CD14-positive monocyte (primary cell): ENCODE measurements around the gene CDH11. TPM values are rescaled to one million over a fixed set of nuclear protein-coding genes. Genes with fewer than 3 reads are reported as not detected.

Experiments used
- DNase-seq, 3 donors: peaks; one replicate each; pipeline ENCODE4 v3.0.0-alpha.2; 2011 to 2022
- H2AFZ ChIP-seq: 2 replicates; pipeline ENCODE4 v1.6.0; 2012; ENCODE audit warnings: mild to moderate bottlenecking, low read depth, low read length, inconsistent platforms; ENCODE audit not compliant: insufficient read depth, poor library complexity, severe bottlenecking
- H3K27ac ChIP-seq, 2 donors: 1 replicate in 1 of 2; 2 replicates in 1 of 2; pipeline ENCODE4 v1.5.1; 2012 to 2013; ENCODE audit warnings: low read length in 2 of 2, control low read depth in 1 of 2, inconsistent platforms in 1 of 2, low read depth in 1 of 2, mild to moderate bottlenecking in 1 of 2
- H3K27me3 ChIP-seq, 2 donors: one replicate each; pipeline versions ENCODE4 v1.6.0 to v1.6.1; 2011 to 2013; ENCODE audit warnings: low read length in 2 of 2; ENCODE audit not compliant: control insufficient read depth in 2 of 2, insufficient read depth in 2 of 2
- H3K36me3 ChIP-seq, 2 donors: replicated peaks in 1 of 2; 1 replicate in 1 of 2; 2 replicates in 1 of 2; pipeline versions ENCODE4 v1.5.1 to v1.6.1; 2012 to 2013; ENCODE audit warnings: low read length in 2 of 2, control low read depth in 1 of 2, inconsistent platforms in 1 of 2, mild to moderate bottlenecking in 1 of 2; ENCODE audit not compliant: insufficient read depth in 2 of 2, control insufficient read depth in 1 of 2
- H3K4me1 ChIP-seq, 2 donors: 1 replicate in 1 of 2; 2 replicates in 1 of 2; pipeline versions ENCODE4 v1.5.1 to v1.6.1; 2012 to 2013; ENCODE audit warnings: low read length in 2 of 2, control low read depth in 1 of 2, inconsistent platforms in 1 of 2, mild to moderate bottlenecking in 1 of 2, moderate library complexity in 1 of 2; ENCODE audit not compliant: insufficient read depth in 2 of 2, control insufficient read depth in 1 of 2
- H3K4me2 ChIP-seq: replicated peaks from 2 replicates; pipeline ENCODE3; 2012; ENCODE audit warnings: low read length, moderate library complexity, mild to moderate bottlenecking; ENCODE audit not compliant: poor library complexity, severe bottlenecking; ENCODE audit errors: extremely low read depth
- H3K4me3 ChIP-seq, 3 experiments: fragments of 200-600 bp in 1 of 3; sonication (generic) in 1 of 3; replicated peaks in 1 of 3; 1 replicate in 2 of 3; 2 replicates in 1 of 3; pipeline ENCODE4 v1.5.1; 2011 to 2013; ENCODE audit warnings: low read length in 3 of 3, mild to moderate bottlenecking in 3 of 3, control low read depth in 2 of 3, low read depth in 2 of 3, inconsistent platforms in 1 of 3, moderate library complexity in 1 of 3
- H3K79me2 ChIP-seq: 2 replicates; pipeline ENCODE4 v1.6.0; 2012; ENCODE audit warnings: mild to moderate bottlenecking, control low read depth, inconsistent platforms, low read length, moderate library complexity; ENCODE audit not compliant: insufficient read depth
- H3K9ac ChIP-seq: 2 replicates; pipeline ENCODE4 v1.6.0; 2017; ENCODE audit warnings: low read length, mild to moderate bottlenecking; ENCODE audit not compliant: insufficient read depth, poor library complexity, severe bottlenecking
- H3K9me3 ChIP-seq, 2 donors: replicated peaks in 1 of 2; 1 replicate in 1 of 2; 2 replicates in 1 of 2; pipeline versions ENCODE4 v1.5.1 to v1.6.1; 2012 to 2013; ENCODE audit warnings: low read length in 2 of 2, control low read depth in 1 of 2; ENCODE audit not compliant: control insufficient read depth in 1 of 2, insufficient read depth in 1 of 2
- H4K20me1 ChIP-seq: 2 replicates; pipeline ENCODE4 v1.6.0; 2012; ENCODE audit warnings: mild to moderate bottlenecking, low read length, control low read depth, moderate library complexity; ENCODE audit not compliant: insufficient read depth
- H3K27ac Mint-ChIP-seq, 7 donors: one replicate each; pipeline ENCODE4 v1.8.0; 2020; ENCODE audit warnings: mild to moderate bottlenecking in 7 of 7, mixed read lengths in 7 of 7, moderate library complexity in 6 of 7, inconsistent platforms in 2 of 7
- H3K27me3 Mint-ChIP-seq, 3 donors: one replicate each; pipeline ENCODE4 v1.8.0; 2021 to 2022; ENCODE audit warnings: low read depth in 3 of 3, mild to moderate bottlenecking in 3 of 3, mixed read lengths in 3 of 3, moderate library complexity in 3 of 3, inconsistent platforms in 1 of 3
- H3K36me3 Mint-ChIP-seq, 2 donors: one replicate each; pipeline ENCODE4 v1.8.0; 2020; ENCODE audit warnings: mixed read lengths in 2 of 2, inconsistent platforms in 1 of 2, mild to moderate bottlenecking in 1 of 2
- H3K4me1 Mint-ChIP-seq: one replicate; pipeline ENCODE4 v1.8.0; 2020; ENCODE audit warnings: mild to moderate bottlenecking, mixed read lengths
- H3K4me3 Mint-ChIP-seq, 2 donors: one replicate each; pipeline ENCODE4 v1.8.0; 2020; ENCODE audit warnings: mild to moderate bottlenecking in 2 of 2, mixed read lengths in 2 of 2, moderate library complexity in 1 of 2
- H3K9me3 Mint-ChIP-seq, 7 donors: one replicate each; pipeline ENCODE4 v1.8.0; 2020 to 2022; ENCODE audit warnings: mixed read lengths in 7 of 7, mild to moderate bottlenecking in 6 of 7, moderate library complexity in 6 of 7, inconsistent platforms in 2 of 7
- WGBS: methylation state at CpG from one replicate; pipeline ENCODE4 v1.1.5; 2013; ENCODE audit warnings: missing lambda C conversion rate; ENCODE audit not compliant: insufficient coverage; 5-methylcytosine and 5-hydroxymethylcytosine counted together
- intact Hi-C, 2 donors: fragments of 100-400 bp; cut with micrococcal nuclease; formaldehyde crosslinking; loops; one replicate each; pipeline versions ENCODE4 v1.15.0 to v1.15.1; 2023
- polyA plus RNA-seq, 3 donors: library from polyadenylated mRNA; depleted of rRNA in 1 of 3; unstranded in 2 of 3; stranded (reverse) in 1 of 3; fragments of 300-500 nt in 2 of 3; fragments of >200 nt in 1 of 3; fragmentation: Illumina TruSeq in 2 of 3; gene quantifications; 1 replicate in 2 of 3; 2 replicates in 1 of 3; pipeline ENCODE4 v1.2.3, GENCODE V29; 2012 to 2021
- TF ChIP-seq, protein P1 (sequence below): fragments of 200-600 bp; IDR thresholded peaks from one replicate; pipeline ENCODE4 v1.8.0; 2022; ENCODE audit warnings: antibody characterized with exemption, mild to moderate bottlenecking

CDH11 gene
- polyA plus RNA-seq, 3 donors = not detected

DNA sequence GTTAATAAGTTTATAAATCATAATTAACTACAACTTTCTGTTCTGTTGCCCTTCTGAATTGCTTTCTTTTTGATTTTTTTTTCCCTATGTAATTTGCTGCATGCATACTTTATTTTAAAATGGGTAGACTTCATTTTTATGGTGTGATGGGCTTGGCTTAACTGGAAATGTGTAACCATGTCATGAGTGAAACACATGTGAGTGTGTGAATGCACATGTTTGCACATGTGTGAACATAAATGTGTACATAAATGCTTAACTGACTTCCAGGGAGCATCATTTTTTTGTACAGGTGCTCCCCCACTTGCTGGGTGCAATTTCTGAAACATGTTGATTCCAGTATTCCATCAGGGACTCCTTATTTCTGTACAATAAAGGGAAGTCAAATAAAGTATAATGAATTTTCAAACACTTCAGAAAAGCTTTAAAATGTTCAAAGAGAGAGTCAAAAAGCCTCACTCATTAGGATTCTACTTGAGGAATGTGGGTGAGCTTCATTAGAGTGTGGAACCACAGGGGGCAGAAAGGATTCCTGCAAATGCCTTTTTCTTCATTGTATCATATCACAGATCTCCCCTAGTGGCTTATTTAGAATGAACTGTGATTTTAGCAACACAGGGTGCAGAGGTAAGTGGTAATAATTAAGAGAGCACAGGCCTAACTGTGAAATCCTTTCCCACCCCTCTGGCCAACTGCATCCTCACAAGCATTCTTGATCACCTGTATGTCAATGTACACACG lies 31.7 kb upstream of the CDH11 start:
- Mint-ChIP-seq H3K4me1 (no peaks in the 10 kb centered on the region), H3K27me3 (peaks cover 0 to 2% (median 0%) of the 10 kb centered on the region in 3 donors), H3K9me3 (peaks cover 0 to 4% (median 0%) of the 10 kb centered on the region in 7 donors), H3K4me3 (no peak overlapping the region), H3K36me3 (no peaks in the 10 kb centered on the region), H3K27ac (no peak overlapping the region)
- TF ChIP-seq, protein P1, sequence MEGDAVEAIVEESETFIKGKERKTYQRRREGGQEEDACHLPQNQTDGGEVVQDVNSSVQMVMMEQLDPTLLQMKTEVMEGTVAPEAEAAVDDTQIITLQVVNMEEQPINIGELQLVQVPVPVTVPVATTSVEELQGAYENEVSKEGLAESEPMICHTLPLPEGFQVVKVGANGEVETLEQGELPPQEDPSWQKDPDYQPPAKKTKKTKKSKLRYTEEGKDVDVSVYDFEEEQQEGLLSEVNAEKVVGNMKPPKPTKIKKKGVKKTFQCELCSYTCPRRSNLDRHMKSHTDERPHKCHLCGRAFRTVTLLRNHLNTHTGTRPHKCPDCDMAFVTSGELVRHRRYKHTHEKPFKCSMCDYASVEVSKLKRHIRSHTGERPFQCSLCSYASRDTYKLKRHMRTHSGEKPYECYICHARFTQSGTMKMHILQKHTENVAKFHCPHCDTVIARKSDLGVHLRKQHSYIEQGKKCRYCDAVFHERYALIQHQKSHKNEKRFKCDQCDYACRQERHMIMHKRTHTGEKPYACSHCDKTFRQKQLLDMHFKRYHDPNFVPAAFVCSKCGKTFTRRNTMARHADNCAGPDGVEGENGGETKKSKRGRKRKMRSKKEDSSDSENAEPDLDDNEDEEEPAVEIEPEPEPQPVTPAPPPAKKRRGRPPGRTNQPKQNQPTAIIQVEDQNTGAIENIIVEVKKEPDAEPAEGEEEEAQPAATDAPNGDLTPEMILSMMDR = no peak
- Histone ChIP-seq H3K79me2 (no peaks in the 10 kb centered on the region), H3K27me3 (no peaks in the 10 kb centered on the region), H3K36me3 (no peaks in the 10 kb centered on the region), H3K4me2 (no peak overlapping the region), H2AFZ (no peak overlapping the region), H3K9me3 (no peaks in the 10 kb centered on the region), H3K27ac (no peak overlapping the region), H3K9ac (no peak overlapping the region), H3K4me3 (no peak overlapping the region), H4K20me1 (no peaks in the 10 kb centered on the region), H3K4me1 (no peaks in the 10 kb centered on the region)
- intact Hi-C loops = no loop called here
- no CpG with 5 or more reads among the region's 1 CpG for WGBS
- no peak for DNase-seq

DNA sequence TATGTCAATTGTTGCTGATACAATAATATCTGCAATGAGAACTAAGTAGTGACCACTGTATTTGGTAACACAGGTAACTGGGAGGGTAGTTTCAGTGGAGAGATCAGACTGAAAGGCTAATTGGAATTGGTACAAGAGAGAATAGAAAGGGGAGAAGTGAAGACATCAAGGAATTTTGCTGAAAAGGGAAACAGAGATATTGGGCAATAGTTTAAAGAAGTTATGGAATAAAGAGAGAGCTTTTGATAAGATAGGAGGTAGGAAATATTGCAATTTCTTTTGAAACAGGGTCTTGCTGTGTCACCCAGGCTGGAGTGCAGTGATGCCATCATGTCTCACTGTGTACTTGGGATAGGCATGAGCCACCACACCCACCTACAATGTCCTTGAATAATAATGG lies 26.9 kb upstream of the CDH11 start:
- Histone ChIP-seq H3K9ac (no peak overlapping the region), H3K36me3 (no peaks in the 10 kb centered on the region), H2AFZ (no peak overlapping the region), H3K79me2 (no peaks in the 10 kb centered on the region), H4K20me1 (no peaks in the 10 kb centered on the region), H3K4me1 (no peaks in the 10 kb centered on the region), H3K4me3 (no peak overlapping the region), H3K27me3 (no peaks in the 10 kb centered on the region), H3K9me3 (no peaks in the 10 kb centered on the region), H3K27ac (no peak overlapping the region), H3K4me2 (no peak overlapping the region)
- Mint-ChIP-seq H3K27ac (no peak overlapping the region), H3K36me3 (no peaks in the 10 kb centered on the region), H3K4me3 (no peak overlapping the region), H3K27me3 (peaks cover 0 to 2% (median 2%) of the 10 kb centered on the region in 3 donors), H3K9me3 (peaks cover 0 to 2% (median 0%) of the 10 kb centered on the region in 7 donors), H3K4me1 (no peaks in the 10 kb centered on the region)
- intact Hi-C loops = loop anchor here in 1 of 2 donors (10.0 kb wide), 1 partner anchor 64 kb away; no protein-coding TSS in a partner anchor
- TF ChIP-seq, protein P1 = no peak
- DNase-seq = no peak
